HG03439 (cell line): ENCODE data around the gene NKAP.
"Not testable (repeated sequence)": the region's sequence is repeated elsewhere in the genome, so short reads cannot be mapped to it uniquely, and the experiment has no call there.

Experiments used
- ATAC-seq: cut with Tn5 transposase; IDR thresholded peaks from one replicate; pipeline ENCODE4 v1.9.1; 2021; ENCODE audit warnings: mild to moderate bottlenecking, moderate library complexity; ENCODE audit not compliant: unreplicated experiment

Gene NKAP

GRCh38 chrX:119943185-119943988 lies at the start of gene NKAP:
Gene NKAP (minus strand): TSS chrX:119943751. CDS start chrX:119943605, 146 bp downstream.
- peak; percentile 83 for ATAC-seq

GRCh38 chrX:119991005-119991787 lies 47.6 kb upstream of the NKAP start:
- ATAC-seq = no peak

GRCh38 chrX:119990556-119991004 lies 47.0 kb upstream of the NKAP start:
- ATAC-seq = no peak

- ATAC-seq = no peak
Observed at GRCh38 chrX:119989905-119990555, 46.5 kb upstream of the NKAP start.

GRCh38 chrX:119986203-119986602 lies 42.7 kb upstream of the NKAP start:
- ATAC-seq = no peak

- ATAC-seq = no peak
Observed at GRCh38 chrX:119984652-119985051, 41.1 kb upstream of the NKAP start.

- no peak for ATAC-seq
Observed at GRCh38 chrX:119983494-119983893, 39.9 kb upstream of the NKAP start.

GRCh38 chrX:119982145-119982544 lies 38.6 kb upstream of the NKAP start:
- ATAC-seq = no peak

- no peak for ATAC-seq
Observed at GRCh38 chrX:119981286-119982070, 37.9 kb upstream of the NKAP start.

- ATAC-seq = not testable (repeated sequence)
Observed at GRCh38 chrX:119977172-119977571, 33.6 kb upstream of the NKAP start.

- ATAC-seq = no peak
Observed at GRCh38 chrX:119971184-119971583, 27.6 kb upstream of the NKAP start.

- no peak for ATAC-seq
Observed at GRCh38 chrX:119970574-119970973, 27.0 kb upstream of the NKAP start.

- not testable (repeated sequence) for ATAC-seq
Observed at GRCh38 chrX:119966837-119967236, 23.3 kb upstream of the NKAP start.

- no peak for ATAC-seq
Observed at GRCh38 chrX:119960625-119961024, 17.1 kb upstream of the NKAP start.

- not testable (repeated sequence) for ATAC-seq
Observed at GRCh38 chrX:119955807-119956570, 12.4 kb upstream of the NKAP start.

- ATAC-seq = no peak
Observed at GRCh38 chrX:119954374-119954773, 10.8 kb upstream of the NKAP start.

GRCh38 chrX:119948381-119948780 lies 4.8 kb upstream of the NKAP start:
- ATAC-seq = no peak

- no peak for ATAC-seq
Observed at GRCh38 chrX:119945481-119945880, 1.9 kb upstream of the NKAP start.

GRCh38 chrX:119942831-119943184 lies 743 bp downstream of the NKAP start:
- ATAC-seq = peak; percentile 9
